ENCODE data around the gene DKKL1.

The DKKL1 gene

DNA sequence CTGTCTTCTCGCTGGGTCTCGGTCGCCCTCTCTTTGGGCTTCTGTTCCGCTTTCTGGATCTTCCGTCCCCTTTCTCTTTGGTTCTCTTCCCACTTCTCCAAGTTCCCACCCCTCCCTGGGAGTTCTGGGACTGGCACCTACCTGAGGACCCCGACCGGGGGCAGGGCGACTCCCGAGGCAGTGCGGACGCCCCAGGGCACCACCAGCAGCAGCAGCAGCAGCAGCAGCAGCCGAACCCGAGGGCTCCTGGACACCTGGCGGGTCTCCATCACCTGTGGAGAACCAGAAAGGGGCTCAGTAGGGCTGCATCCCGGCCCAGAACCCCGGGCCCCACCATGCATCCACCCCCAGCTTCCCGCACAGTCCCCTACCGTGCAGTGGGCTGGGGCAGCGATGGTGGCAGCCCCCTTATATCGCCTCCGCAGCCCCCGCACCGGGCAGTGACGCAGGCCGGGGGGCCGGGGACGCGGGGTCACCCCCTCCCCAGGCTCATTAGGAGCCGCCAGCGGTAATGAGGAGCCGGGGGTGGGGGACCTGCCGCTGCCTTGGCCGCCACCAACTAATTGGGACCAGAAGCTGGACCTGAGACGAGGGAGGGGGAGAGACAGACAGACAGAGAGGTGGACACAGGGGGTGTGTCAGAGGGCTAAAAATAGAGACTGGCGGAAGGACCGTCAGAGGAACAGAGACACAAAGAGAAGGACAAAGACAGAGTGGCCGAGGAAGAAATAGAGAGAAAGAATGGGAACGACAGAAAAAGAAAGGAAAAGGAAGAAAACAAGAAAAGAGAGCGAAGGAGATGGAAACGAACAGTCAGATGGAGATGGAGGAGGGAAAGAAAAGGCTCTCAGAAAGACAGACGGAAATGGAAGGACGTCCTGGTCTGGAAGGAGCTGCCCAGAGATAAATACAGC, 59.7 kb downstream of the DKKL1 start, which contains the start of gene PTH2:
TSS of gene PTH2 (minus strand) at position 371 of the 914 bp plus-strand sequence. CDS start at position 269, 102 bp downstream.
- H3K27ac ChIP-seq, result no peak within 1 kb of the TSS
- H3K9me3 ChIP-seq (ENCODE audit: low read depth, low read length), result no peaks in the 10 kb centered on the region
- H3K36me3 ChIP-seq (ENCODE audit: insufficient read depth, low read length), result no peaks in the 10 kb centered on the region
- TF ChIP-seq FOXP2 (optimal IDR thresholded peaks at IDR 0.05; ENCODE audit: control extremely low read depth, extremely low read length, insufficient read depth) (no peak), POLR2AphosphoS5 (IDR thresholded peaks at IDR 0.05; ENCODE audit: borderline replicate concordance, low read depth, low read length) (no peak), EZH2 (IDR thresholded peaks at IDR 0.05) (no peak)
- H3K4me3 ChIP-seq, result peak within 1 kb of the TSS; percentile 49
- DNase-seq (ENCODE audit: low read depth, low spot score), result no peak
- H3K9ac ChIP-seq (ENCODE audit: insufficient read length), result no peak within 1 kb of the TSS

DNA sequence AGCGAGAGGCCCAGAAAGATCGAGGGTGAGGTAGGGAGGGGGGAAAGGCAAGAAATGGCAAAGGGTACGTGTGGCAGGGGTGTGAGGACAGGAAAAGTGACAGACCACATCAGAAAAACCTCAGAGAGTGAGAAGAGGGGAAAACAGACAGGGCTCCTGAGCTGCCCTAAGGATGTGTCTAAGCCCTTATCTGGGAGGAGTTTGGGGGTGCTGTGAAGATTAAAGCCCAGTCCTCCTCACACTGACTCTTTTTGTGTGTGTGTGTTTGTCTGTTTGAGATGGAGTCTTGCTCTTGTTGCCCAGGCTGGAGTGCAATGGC, 60.3 kb downstream of the DKKL1 start:
- Histone ChIP-seq H3K36me3 (ENCODE audit: insufficient read depth, low read length) (no peaks in the 10 kb centered on the region), H3K9ac (ENCODE audit: insufficient read length) (no peak overlapping the region), H3K9me3 (ENCODE audit: low read depth, low read length) (no peaks in the 10 kb centered on the region), H3K27ac (no peak overlapping the region), H3K4me3 (no peak overlapping the region)
- no peak for DNase-seq (ENCODE audit: low read depth, low spot score)
- TF ChIP-seq EZH2 (IDR thresholded peaks at IDR 0.05) (no peak), FOXP2 (optimal IDR thresholded peaks at IDR 0.05; ENCODE audit: control extremely low read depth, extremely low read length, insufficient read depth) (no peak), POLR2AphosphoS5 (IDR thresholded peaks at IDR 0.05; ENCODE audit: borderline replicate concordance, low read depth, low read length) (no peak)
